HepG2 (cell line): ENCODE measurements around the gene CERS6. TPM values are rescaled to one million over a fixed set of nuclear protein-coding genes. Genes with fewer than 3 reads are reported as not detected.

Experiments used
- ATAC-seq: fragments of 200-7000 bp; cut with Tn5 transposase; 3 replicates; pipeline ENCODE4 v1.9.1; 2020; ENCODE audit warnings: mild to moderate bottlenecking, moderate library complexity
- BruUV-seq: library from RNA; stranded (reverse); fragments of 400-500 nt; replicated peaks from 2 replicates; lab custom pipeline; 2021; lab: Mats Ljungman, UMichigan
- CTCF ChIA-PET: fragments of 300-600 bp; formaldehyde crosslinking; extraction: SDS; loops from one replicate; lab custom pipeline; 2021; ENCODE audit warnings: low total read pairs, inconsistent platforms, low intra/inter-chr PET ratio; lab: Yijun Ruan, JAX
- POLR2A ChIA-PET: fragments of 350-600 bp; sonication (Branson Sonifier 250); formaldehyde crosslinking; loops from one replicate; lab custom pipeline; 2020; ENCODE audit warnings: antibody characterized with exemption, inconsistent platforms; lab: Yijun Ruan, JAX
- DNase-seq: peaks from one replicate; pipeline ENCODE4 v3.0.0-alpha.2; 2015; ENCODE audit warnings: low spot score
- FAIRE-seq: peaks from 3 replicates; lab custom pipeline; 2011; peaks lifted over from hg19 to GRCh38; lab: Jason Lieb, UNC
- H2AFZ ChIP-seq: one replicate; pipeline ENCODE4 v1.6.1; 2011; ENCODE audit warnings: low read length, inconsistent platforms
- H3K27ac ChIP-seq: fragments of 300-600 bp; 3 replicates; pipeline ENCODE4 v1.8.0; 2011; ENCODE audit warnings: mixed run types, mild to moderate bottlenecking, mixed read lengths, low read length, inconsistent platforms; ENCODE audit not compliant: insufficient read depth; ENCODE audit errors: extremely low read length
- H3K27me3 ChIP-seq, 2 experiments: fragments of 200-600 bp in 1 of 2; 2 replicates in 1 of 2; 3 replicates in 1 of 2; pipeline versions ENCODE4 v1.6.0 to v1.8.0; 2011; ENCODE audit warnings: low read length in 2 of 2, mild to moderate bottlenecking in 2 of 2, moderate library complexity in 2 of 2, inconsistent platforms in 1 of 2; ENCODE audit not compliant: insufficient read depth in 2 of 2, control insufficient read depth in 1 of 2
- H3K36me3 ChIP-seq, 2 experiments: fragments of 200-600 bp in 1 of 2; replicated peaks in 1 of 2; 2 replicates in 1 of 2; 3 replicates in 1 of 2; pipeline versions ENCODE4 v1.5.1 to v1.8.0; 2011; ENCODE audit warnings: low read length in 2 of 2, inconsistent platforms in 1 of 2; ENCODE audit not compliant: insufficient read depth in 2 of 2, control insufficient read depth in 1 of 2
- H3K4me1 ChIP-seq: 2 replicates; pipeline ENCODE4 v1.5.1; 2012; ENCODE audit warnings: low read length, inconsistent platforms; ENCODE audit not compliant: insufficient read depth
- H3K4me2 ChIP-seq: 2 replicates; pipeline ENCODE4 v1.6.0; 2011; ENCODE audit warnings: low read depth, low read length, inconsistent platforms
- H3K4me3 ChIP-seq, 3 experiments: fragments of 200-600 bp in 1 of 3; sonication (generic), shearing (Covaris generic) in 1 of 3; replicated peaks in 1 of 3; 2 replicates each; pipeline ENCODE4 v1.5.1; 2011 to 2016; ENCODE audit warnings: low read length in 3 of 3, inconsistent platforms in 2 of 3, low read depth in 2 of 3, mild to moderate bottlenecking in 2 of 3, control low read depth in 1 of 3, mixed read lengths in 1 of 3; ENCODE audit not compliant: insufficient read depth in 1 of 3
- H3K79me2 ChIP-seq: one replicate; pipeline ENCODE4 v1.6.1; 2011; ENCODE audit warnings: low read length, inconsistent platforms; ENCODE audit not compliant: insufficient read depth
- H3K9ac ChIP-seq: 2 replicates; pipeline ENCODE4 v1.6.0; 2011; ENCODE audit warnings: mild to moderate bottlenecking, low read depth, low read length, inconsistent platforms; ENCODE audit not compliant: insufficient read depth
- H3K9me3 ChIP-seq: 2 replicates; pipeline ENCODE4 v1.5.1; 2012; ENCODE audit warnings: mild to moderate bottlenecking, low read length
- H4K20me1 ChIP-seq: 2 replicates; pipeline ENCODE4 v1.6.0; 2011; ENCODE audit warnings: inconsistent platforms, mild to moderate bottlenecking, low read length, moderate library complexity; ENCODE audit not compliant: insufficient read depth
- AKAP8 ChIP-seq: sonication (generic); formaldehyde crosslinking; IDR thresholded peaks from 2 replicates; pipeline ENCODE4 v1.5.1; 2020; ENCODE audit warnings: mild to moderate bottlenecking, missing genetic modification reagents
- CHCHD3 ChIP-seq: sonication (generic); formaldehyde crosslinking; IDR thresholded peaks from 2 replicates; pipeline ENCODE4 v1.8.0; 2022; ENCODE audit warnings: mild to moderate bottlenecking, missing genetic modification reagents, moderate library complexity
- EED ChIP-seq: sonication (generic); formaldehyde crosslinking; IDR thresholded peaks from 2 replicates; pipeline ENCODE4 v1.5.0; 2020; ENCODE audit warnings: mild to moderate bottlenecking, missing genetic modification reagents
- GATAD2A ChIP-seq: IDR thresholded peaks from 2 replicates; pipeline ENCODE4 v1.6.1; 2016
- NFKBIZ ChIP-seq: IDR thresholded peaks from 2 replicates; pipeline ENCODE4 v1.6.1; 2018; ENCODE audit warnings: missing genetic modification reagents, missing compliant biosample characterization
- PPARG ChIP-seq: conservative IDR thresholded peaks from 2 replicates; pipeline ENCODE4 v1.6.1; 2016; ENCODE audit warnings: missing biosample characterization, missing genetic modification reagents
- RAD21 ChIP-seq: fragments of 450-650 bp; formaldehyde crosslinking; IDR thresholded peaks from 2 replicates; pipeline ENCODE4 v1.5.0; 2020; ENCODE audit warnings: mild to moderate bottlenecking
- SPEN ChIP-seq: sonication (generic); formaldehyde crosslinking; IDR thresholded peaks from 2 replicates; pipeline ENCODE4 v1.5.1; 2020; ENCODE audit warnings: low read depth, mild to moderate bottlenecking, missing genetic modification reagents
- ZBTB21 ChIP-seq: sonication (generic); formaldehyde crosslinking; IDR thresholded peaks from 2 replicates; pipeline ENCODE4 v1.4.0; 2020; ENCODE audit warnings: missing genetic modification reagents
- ZNF367 ChIP-seq: sonication (generic); formaldehyde crosslinking; IDR thresholded peaks from 2 replicates; pipeline ENCODE4 v1.4.0; 2020; ENCODE audit warnings: missing genetic modification reagents, borderline replicate concordance
- ZNF746 ChIP-seq: sonication (generic); formaldehyde crosslinking; IDR thresholded peaks from 2 replicates; pipeline ENCODE4 v1.8.0; 2022; ENCODE audit warnings: mild to moderate bottlenecking, missing genetic modification reagents
- ZNF841 ChIP-seq: sonication (generic); formaldehyde crosslinking; IDR thresholded peaks from 2 replicates; pipeline ENCODE4 v1.8.1; 2023; ENCODE audit warnings: missing genetic modification reagents, borderline replicate concordance
- WGBS: methylation state at CpG from one replicate; pipeline ENCODE4 v1.1.6; 2017; ENCODE audit warnings: low lambda C conversion rate; 5-methylcytosine and 5-hydroxymethylcytosine counted together
- in situ Hi-C: cut with HindIII; loops from 2 replicates; pipeline ENCODE4 v1.10.0; 2017; ENCODE audit warnings: low pct_unique_long_range_greater_than_20kb; ENCODE audit not compliant: extremely low pct_ligation_motif_present
- intact Hi-C: fragments of 100-400 bp; cut with micrococcal nuclease; formaldehyde crosslinking; loops from one replicate; pipeline ENCODE4 v1.10.0; 2022; ENCODE audit not compliant: unreplicated experiment
- polyA plus RNA-seq, 8 experiments: library from polyadenylated mRNA; depleted of rRNA in 3 of 8; stranded (reverse) in 7 of 8; unstranded in 1 of 8; fragments of >200 nt; fragmentation: Illumina TruSeq in 4 of 8; extraction: Trizol in 4 of 8; gene quantifications; 2 replicates each; pipeline versions ENCODE4 v1.2.1 to v1.2.3, GENCODE V29; 2011 to 2016; ENCODE audit warnings: low read depth in 4 of 8, missing spikeins in 1 of 8, mixed read lengths in 1 of 8; ENCODE audit not compliant: insufficient read depth in 1 of 8
- total RNA-seq, 5 experiments: library from RNA; depleted of rRNA; stranded (reverse); fragments of >200 nt; fragmentation: Illumina TruSeq; extraction: Trizol; gene quantifications; 2 replicates each; pipeline ENCODE4 v1.2.3, GENCODE V29; 2016; ENCODE audit warnings: low read depth in 1 of 5
- TF ChIP-seq, protein P1 (sequence below): fragments of 450-650 bp; IDR thresholded peaks from 2 replicates; pipeline ENCODE4 v1.6.1; 2017

CERS6 gene
- total and polyA plus RNA-seq, 2 of the 13 experiments (the other 11 are each of a cell fraction or from before 2014, with no cell fraction given) = 10.1 to 20.3 TPM

DNA sequence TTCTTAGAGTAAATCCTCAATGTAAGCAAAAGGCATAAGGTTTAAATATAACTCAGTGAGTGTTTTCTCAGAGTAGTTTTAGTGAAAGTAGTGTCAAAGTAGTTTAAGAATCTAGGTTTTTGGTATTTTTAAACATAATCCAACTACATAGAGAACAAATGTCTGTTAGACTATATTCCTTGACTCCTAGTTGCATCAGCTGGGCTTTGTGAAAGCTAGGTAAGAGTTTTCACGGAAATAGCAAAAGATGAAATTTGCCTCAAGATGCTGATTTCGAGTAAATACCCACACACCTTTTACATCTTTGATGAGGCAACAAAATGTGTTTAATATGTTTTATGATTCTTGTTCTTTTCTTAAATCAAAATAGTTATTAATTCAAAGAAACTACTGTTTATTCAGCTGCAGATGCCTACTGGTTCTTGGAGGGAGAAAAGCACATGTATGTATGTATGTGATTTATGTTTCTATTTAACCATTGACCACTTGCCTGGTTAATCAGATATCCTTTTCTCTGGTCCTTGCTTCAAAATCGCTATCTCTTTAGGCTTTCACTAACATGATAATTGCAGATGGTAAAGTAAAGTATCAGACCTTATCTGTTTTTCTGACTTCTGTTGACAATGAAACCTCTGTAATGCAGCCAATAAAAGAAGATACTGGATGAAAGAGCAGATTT, 229.0 kb downstream of the CERS6 start:
- Histone ChIP-seq H3K9ac (no peak overlapping the region), H3K4me3 (no peak overlapping the region), H2AFZ (no peak overlapping the region), H3K27ac (no peak overlapping the region), H3K4me2 (no peak overlapping the region), H3K27me3 (no peaks in the 10 kb centered on the region), H3K4me1 (peaks cover 15% of the 10 kb centered on the region), H3K79me2 (no peaks in the 10 kb centered on the region), H4K20me1 (no peaks in the 10 kb centered on the region)
- CTCF ChIA-PET = no interaction called here
- no peak for FAIRE-seq
- BruUV-seq = no TSS peak
- no peak for TF ChIP-seq EED (CRISPR knock-in tag)
- TF ChIP-seq, protein P1, sequence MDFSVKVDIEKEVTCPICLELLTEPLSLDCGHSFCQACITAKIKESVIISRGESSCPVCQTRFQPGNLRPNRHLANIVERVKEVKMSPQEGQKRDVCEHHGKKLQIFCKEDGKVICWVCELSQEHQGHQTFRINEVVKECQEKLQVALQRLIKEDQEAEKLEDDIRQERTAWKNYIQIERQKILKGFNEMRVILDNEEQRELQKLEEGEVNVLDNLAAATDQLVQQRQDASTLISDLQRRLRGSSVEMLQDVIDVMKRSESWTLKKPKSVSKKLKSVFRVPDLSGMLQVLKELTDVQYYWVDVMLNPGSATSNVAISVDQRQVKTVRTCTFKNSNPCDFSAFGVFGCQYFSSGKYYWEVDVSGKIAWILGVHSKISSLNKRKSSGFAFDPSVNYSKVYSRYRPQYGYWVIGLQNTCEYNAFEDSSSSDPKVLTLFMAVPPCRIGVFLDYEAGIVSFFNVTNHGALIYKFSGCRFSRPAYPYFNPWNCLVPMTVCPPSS = no peak
- no peak for TF ChIP-seq PPARG (CRISPR knock-in tag)
- TF ChIP-seq GATAD2A (CRISPR knock-in tag) = no peak
- no peak for TF ChIP-seq ZNF841
- no peak for TF ChIP-seq RAD21 (CRISPR knock-in tag)
- no peak for TF ChIP-seq SPEN (CRISPR knock-in tag)
- TF ChIP-seq NFKBIZ (CRISPR knock-in tag) = no peak
- TF ChIP-seq ZBTB21 (CRISPR knock-in tag) = no peak
- TF ChIP-seq CHCHD3 (CRISPR knock-in tag) = no peak
- no peak for TF ChIP-seq AKAP8 (CRISPR knock-in tag)
- TF ChIP-seq ZNF367 = no peak
- TF ChIP-seq ZNF746 = no peak
- TF ChIP-seq, all 625 proteins: peak for 0
- DNase-seq (no peak), ATAC-seq (no peak)
- Histone ChIP-seq H3K36me3 (no peaks in the 10 kb centered on the region), H3K9me3 (no peaks in the 10 kb centered on the region)
- POLR2A ChIA-PET = no interaction called here
- WGBS = 94% methylated on average over 3 of the region's 3 CpGs
- intact Hi-C loops (no loop called here), in situ Hi-C loops (no loop called here)
